HepG2 (cell line): ENCODE results near the gene VTI1B. TPM values are rescaled to one million over a fixed set of nuclear protein-coding genes. Genes with fewer than 3 reads are reported as not detected.
A peak's percentile ranks its signal among the peaks of the same experiment; 100 is the strongest.

Source experiments
- ARNT ChIP-seq: fragments of 450-650 bp; IDR thresholded peaks from 2 replicates; pipeline ENCODE4 v1.6.1; 2017
- BCL6 ChIP-seq: IDR thresholded peaks from 2 replicates; pipeline ENCODE4 v1.6.1; 2016; ENCODE audit warnings: missing genetic modification reagents, missing compliant biosample characterization
- CEBPB ChIP-seq: IDR thresholded peaks from 2 replicates; pipeline ENCODE4 v1.6.1; 2011; ENCODE audit warnings: low read depth, low read length, improper control_type of control experiment, borderline replicate concordance
- DPF2 ChIP-seq: sonication (generic); formaldehyde crosslinking; IDR thresholded peaks from 2 replicates; pipeline ENCODE4 v1.4.0; 2020; ENCODE audit warnings: mild to moderate bottlenecking, low read depth, missing genetic modification reagents, borderline replicate concordance
- JUN ChIP-seq: sonication (generic); formaldehyde crosslinking; IDR thresholded peaks from 2 replicates; pipeline ENCODE4 v1.4.0; 2020; ENCODE audit warnings: mild to moderate bottlenecking, missing genetic modification reagents
- KDM5B ChIP-seq: sonication (generic); formaldehyde crosslinking; IDR thresholded peaks from 2 replicates; pipeline ENCODE4 v1.4.0; 2020; ENCODE audit warnings: missing genetic modification reagents, mild to moderate bottlenecking, borderline replicate concordance
- KLF13 ChIP-seq: sonication (generic); formaldehyde crosslinking; IDR thresholded peaks from 2 replicates; pipeline ENCODE4 v1.4.0; 2020; ENCODE audit warnings: mild to moderate bottlenecking, missing genetic modification reagents
- PHF8 ChIP-seq: sonication (generic); formaldehyde crosslinking; IDR thresholded peaks from 2 replicates; pipeline ENCODE4 v1.5.0; 2020; ENCODE audit warnings: missing genetic modification reagents
- SAFB2 ChIP-seq: sonication (generic); formaldehyde crosslinking; IDR thresholded peaks from 2 replicates; pipeline ENCODE4 v1.5.1; 2020; ENCODE audit warnings: missing genetic modification reagents, low read depth, mild to moderate bottlenecking, borderline replicate concordance
- ZNF138 ChIP-seq: sonication (generic); formaldehyde crosslinking; IDR thresholded peaks from 2 replicates; pipeline ENCODE4 v1.5.0; 2020; ENCODE audit warnings: mild to moderate bottlenecking, low read depth, missing genetic modification reagents
- ZNF337 ChIP-seq: sonication (generic); formaldehyde crosslinking; IDR thresholded peaks from 2 replicates; pipeline ENCODE4 v1.5.1; 2020; ENCODE audit warnings: missing genetic modification reagents, low read depth, mild to moderate bottlenecking, borderline replicate concordance
- ZNF383 ChIP-seq: sonication (generic); formaldehyde crosslinking; IDR thresholded peaks from 2 replicates; pipeline ENCODE4 v1.4.0; 2020; ENCODE audit warnings: missing genetic modification reagents, mild to moderate bottlenecking, borderline replicate concordance
- ZNF615 ChIP-seq: sonication (generic); formaldehyde crosslinking; IDR thresholded peaks from 2 replicates; pipeline ENCODE4 v1.5.0; 2020; ENCODE audit warnings: mild to moderate bottlenecking, missing genetic modification reagents, borderline replicate concordance
- ZNF749 ChIP-seq: sonication (generic); formaldehyde crosslinking; IDR thresholded peaks from 2 replicates; pipeline ENCODE4 v1.8.0; 2022; ENCODE audit warnings: mild to moderate bottlenecking, missing genetic modification reagents, moderate library complexity, borderline replicate concordance
- ZNF788 ChIP-seq: sonication (generic); formaldehyde crosslinking; IDR thresholded peaks from 2 replicates; pipeline ENCODE4 v1.5.0; 2020; ENCODE audit warnings: mild to moderate bottlenecking, missing genetic modification reagents, borderline replicate concordance
- ZNF883 ChIP-seq: sonication (generic); formaldehyde crosslinking; IDR thresholded peaks from 2 replicates; pipeline ENCODE4 v1.5.1; 2020; ENCODE audit warnings: mild to moderate bottlenecking, missing genetic modification reagents; ENCODE audit errors: not compliant biosample characterization
- ZSCAN12 ChIP-seq: sonication (generic); formaldehyde crosslinking; IDR thresholded peaks from 2 replicates; pipeline ENCODE4 v1.9.0; 2021; ENCODE audit warnings: mild to moderate bottlenecking, missing genetic modification reagents
- polyA plus RNA-seq, 8 experiments: library from polyadenylated mRNA; depleted of rRNA in 3 of 8; stranded (reverse) in 7 of 8; unstranded in 1 of 8; fragments of >200 nt; fragmentation: Illumina TruSeq in 4 of 8; extraction: Trizol in 4 of 8; gene quantifications; 2 replicates each; pipeline versions ENCODE4 v1.2.1 to v1.2.3, GENCODE V29; 2011 to 2016; ENCODE audit warnings: low read depth in 4 of 8, missing spikeins in 1 of 8, mixed read lengths in 1 of 8; ENCODE audit not compliant: insufficient read depth in 1 of 8
- total RNA-seq, 5 experiments: library from RNA; depleted of rRNA; stranded (reverse); fragments of >200 nt; fragmentation: Illumina TruSeq; extraction: Trizol; gene quantifications; 2 replicates each; pipeline ENCODE4 v1.2.3, GENCODE V29; 2016; ENCODE audit warnings: low read depth in 1 of 5
- TF ChIP-seq, protein P1 (sequence below): sonication (generic); formaldehyde crosslinking; IDR thresholded peaks from 2 replicates; pipeline ENCODE4 v1.4.0; 2020; ENCODE audit warnings: missing genetic modification reagents, borderline replicate concordance
- TF ChIP-seq, protein P2 (sequence below): sonication (generic); formaldehyde crosslinking; IDR thresholded peaks from 2 replicates; pipeline ENCODE4 v1.8.1; 2023; ENCODE audit warnings: missing genetic modification reagents, inconsistent platforms, borderline replicate concordance
- TF ChIP-seq, protein P3 (sequence below): sonication (generic); formaldehyde crosslinking; IDR thresholded peaks from 2 replicates; pipeline ENCODE4 v1.4.0; 2020; ENCODE audit warnings: missing genetic modification reagents
- TF ChIP-seq, protein P4 (sequence below): sonication (generic); formaldehyde crosslinking; IDR thresholded peaks from 2 replicates; pipeline ENCODE4 v1.8.0; 2022; ENCODE audit warnings: mild to moderate bottlenecking, missing genetic modification reagents, borderline replicate concordance

VTI1B gene
- total and polyA plus RNA-seq, 2 of the 13 experiments (the other 11 are each of a cell fraction or from before 2014, with no cell fraction given): 39.0 to 103 TPM

DNA sequence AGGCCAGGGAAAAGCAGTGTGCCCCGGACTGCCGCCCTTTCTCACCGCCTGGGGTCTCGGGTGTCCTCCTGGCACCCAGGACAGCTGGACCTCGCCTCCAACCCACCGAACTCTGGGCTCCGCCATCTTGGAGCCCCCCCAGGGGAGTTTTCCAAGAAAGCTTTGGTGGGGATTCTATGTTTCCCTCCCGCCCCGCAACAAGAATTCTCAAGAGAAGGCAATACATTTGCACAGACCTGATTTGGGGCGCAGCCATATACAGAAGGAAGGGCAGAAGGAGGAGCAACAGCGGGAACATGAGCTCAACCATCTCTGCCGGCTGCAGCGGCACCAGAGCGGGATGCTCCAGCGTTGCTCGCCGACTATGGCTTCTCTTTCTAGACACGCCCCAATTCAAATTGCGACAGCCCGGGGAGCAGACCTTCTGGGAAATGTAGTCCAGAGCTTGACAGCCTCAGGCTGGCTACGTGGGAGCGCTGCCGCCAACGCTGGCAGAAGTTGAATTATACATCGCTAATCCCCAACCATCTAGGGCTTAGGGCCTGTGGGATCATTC lies 21.0 kb upstream of the VTI1B start, which contains the start of gene RDH11 (continued):
- TF ChIP-seq SAFB2 (CRISPR knock-in tag) (no peak), ZNF788 (CRISPR knock-in tag) (no peak; the same call in 1 of the 2 replicates), PHF8 (CRISPR knock-in tag) (peak; percentile 77), DPF2 (CRISPR knock-in tag) (no peak), ZNF749 (CRISPR knock-in tag) (no peak), KLF13 (CRISPR knock-in tag) (no peak), ZNF615 (CRISPR knock-in tag) (0 out of 2 replicates have a peak, but pooled peaks have one; percentile 5), ZNF138 (CRISPR knock-in tag) (no peak), ZNF883 (CRISPR knock-in tag) (no peak), KDM5B (peak; percentile 36; the same call in 1 of the 2 replicates), BCL6 (CRISPR knock-in tag) (peak; percentile 65), CEBPB (peak; percentile 97), ZNF337 (CRISPR knock-in tag) (no peak), ARNT (no peak), ZSCAN12 (CRISPR knock-in tag) (no peak), JUN (CRISPR knock-in tag) (peak; percentile 33; the same call in 1 of the 2 replicates), ZNF383 (CRISPR knock-in tag) (no peak)
- TF ChIP-seq, protein P1, sequence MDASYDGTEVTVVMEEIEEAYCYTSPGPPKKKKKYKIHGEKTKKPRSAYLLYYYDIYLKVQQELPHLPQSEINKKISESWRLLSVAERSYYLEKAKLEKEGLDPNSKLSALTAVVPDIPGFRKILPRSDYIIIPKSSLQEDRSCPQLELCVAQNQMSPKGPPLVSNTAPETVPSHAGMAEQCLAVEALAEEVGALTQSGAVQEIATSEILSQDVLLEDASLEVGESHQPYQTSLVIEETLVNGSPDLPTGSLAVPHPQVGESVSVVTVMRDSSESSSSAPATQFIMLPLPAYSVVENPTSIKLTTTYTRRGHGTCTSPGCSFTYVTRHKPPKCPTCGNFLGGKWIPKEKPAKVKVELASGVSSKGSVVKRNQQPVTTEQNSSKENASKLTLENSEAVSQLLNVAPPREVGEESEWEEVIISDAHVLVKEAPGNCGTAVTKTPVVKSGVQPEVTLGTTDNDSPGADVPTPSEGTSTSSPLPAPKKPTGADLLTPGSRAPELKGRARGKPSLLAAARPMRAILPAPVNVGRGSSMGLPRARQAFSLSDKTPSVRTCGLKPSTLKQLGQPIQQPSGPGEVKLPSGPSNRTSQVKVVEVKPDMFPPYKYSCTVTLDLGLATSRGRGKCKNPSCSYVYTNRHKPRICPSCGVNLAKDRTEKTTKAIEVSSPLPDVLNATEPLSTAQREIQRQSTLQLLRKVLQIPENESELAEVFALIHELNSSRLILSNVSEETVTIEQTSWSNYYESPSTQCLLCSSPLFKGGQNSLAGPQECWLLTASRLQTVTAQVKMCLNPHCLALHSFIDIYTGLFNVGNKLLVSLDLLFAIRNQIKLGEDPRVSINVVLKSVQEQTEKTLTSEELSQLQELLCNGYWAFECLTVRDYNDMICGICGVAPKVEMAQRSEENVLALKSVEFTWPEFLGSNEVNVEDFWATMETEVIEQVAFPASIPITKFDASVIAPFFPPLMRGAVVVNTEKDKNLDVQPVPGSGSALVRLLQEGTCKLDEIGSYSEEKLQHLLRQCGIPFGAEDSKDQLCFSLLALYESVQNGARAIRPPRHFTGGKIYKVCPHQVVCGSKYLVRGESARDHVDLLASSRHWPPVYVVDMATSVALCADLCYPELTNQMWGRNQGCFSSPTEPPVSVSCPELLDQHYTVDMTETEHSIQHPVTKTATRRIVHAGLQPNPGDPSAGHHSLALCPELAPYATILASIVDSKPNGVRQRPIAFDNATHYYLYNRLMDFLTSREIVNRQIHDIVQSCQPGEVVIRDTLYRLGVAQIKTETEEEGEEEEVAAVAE (CRISPR knock-in tag): peak; percentile 55; the same call in 1 of the 2 replicates
- TF ChIP-seq, protein P2, sequence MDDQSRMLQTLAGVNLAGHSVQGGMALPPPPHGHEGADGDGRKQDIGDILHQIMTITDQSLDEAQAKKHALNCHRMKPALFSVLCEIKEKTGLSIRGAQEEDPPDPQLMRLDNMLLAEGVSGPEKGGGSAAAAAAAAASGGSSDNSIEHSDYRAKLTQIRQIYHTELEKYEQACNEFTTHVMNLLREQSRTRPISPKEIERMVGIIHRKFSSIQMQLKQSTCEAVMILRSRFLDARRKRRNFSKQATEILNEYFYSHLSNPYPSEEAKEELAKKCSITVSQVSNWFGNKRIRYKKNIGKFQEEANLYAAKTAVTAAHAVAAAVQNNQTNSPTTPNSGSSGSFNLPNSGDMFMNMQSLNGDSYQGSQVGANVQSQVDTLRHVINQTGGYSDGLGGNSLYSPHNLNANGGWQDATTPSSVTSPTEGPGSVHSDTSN: no peak
- TF ChIP-seq, protein P3, sequence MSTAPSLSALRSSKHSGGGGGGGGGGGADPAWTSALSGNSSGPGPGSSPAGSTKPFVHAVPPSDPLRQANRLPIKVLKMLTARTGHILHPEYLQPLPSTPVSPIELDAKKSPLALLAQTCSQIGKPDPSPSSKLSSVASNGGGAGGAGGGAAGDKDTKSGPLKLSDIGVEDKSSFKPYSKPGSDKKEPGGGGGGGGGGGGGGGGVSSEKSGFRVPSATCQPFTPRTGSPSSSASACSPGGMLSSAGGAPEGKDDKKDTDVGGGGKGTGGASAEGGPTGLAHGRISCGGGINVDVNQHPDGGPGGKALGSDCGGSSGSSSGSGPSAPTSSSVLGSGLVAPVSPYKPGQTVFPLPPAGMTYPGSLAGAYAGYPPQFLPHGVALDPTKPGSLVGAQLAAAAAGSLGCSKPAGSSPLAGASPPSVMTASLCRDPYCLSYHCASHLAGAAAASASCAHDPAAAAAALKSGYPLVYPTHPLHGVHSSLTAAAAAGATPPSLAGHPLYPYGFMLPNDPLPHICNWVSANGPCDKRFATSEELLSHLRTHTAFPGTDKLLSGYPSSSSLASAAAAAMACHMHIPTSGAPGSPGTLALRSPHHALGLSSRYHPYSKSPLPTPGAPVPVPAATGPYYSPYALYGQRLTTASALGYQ (CRISPR knock-in tag): no peak
- TF ChIP-seq, protein P4, sequence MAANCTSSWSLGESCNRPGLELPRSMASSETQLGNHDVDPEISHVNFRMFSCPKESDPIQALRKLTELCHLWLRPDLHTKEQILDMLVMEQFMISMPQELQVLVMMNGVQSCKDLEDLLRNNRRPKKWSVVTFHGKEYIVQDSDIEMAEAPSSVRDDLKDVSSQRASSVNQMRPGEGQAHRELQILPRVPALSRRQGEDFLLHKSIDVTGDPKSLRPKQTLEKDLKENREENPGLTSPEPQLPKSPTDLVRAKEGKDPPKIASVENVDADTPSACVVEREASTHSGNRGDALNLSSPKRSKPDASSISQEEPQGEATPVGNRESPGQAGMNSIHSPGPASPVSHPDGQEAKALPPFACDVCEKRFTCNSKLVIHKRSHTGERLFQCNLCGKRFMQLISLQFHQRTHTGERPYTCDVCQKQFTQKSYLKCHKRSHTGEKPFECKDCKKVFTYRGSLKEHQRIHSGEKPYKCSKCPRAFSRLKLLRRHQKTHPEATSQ (CRISPR knock-in tag): 0 out of 2 replicates have a peak, but pooled peaks have one; percentile 28
